PC-9 (cell line): ENCODE results near the gene IFT22.

Experiments used
- CTCF ChIP-seq: fragments of 200-600 bp; sonication (generic); conservative IDR thresholded peaks from 2 replicates; pipeline ENCODE4 v1.6.1; 2017; ENCODE audit warnings: mixed run types, antibody characterized with exemption, mild to moderate bottlenecking, moderate library complexity
- EZH2 ChIP-seq: fragments of 200-600 bp; sonication (generic); IDR thresholded peaks from 2 replicates; pipeline ENCODE4 v1.8.0; 2017; ENCODE audit warnings: antibody characterized with exemption, low read depth

GRCh38 chr7:101367676-101368075 is 46.1 kb upstream of the IFT22 start:
- TF ChIP-seq CTCF (no peak), EZH2 (no peak)
